ENCODE results near the gene TSNAXIP1. TPM values are rescaled to one million over a fixed set of nuclear protein-coding genes. Genes with fewer than 3 reads are reported as not detected.

Gene TSNAXIP1
- under 1 TPM in 2 of 3 donors, not detected in 1; 0.15 to 0.68 TPM for total RNA-seq
- total RNA-seq (2013): 0.32 TPM

GRCh38 chr16:67806428-67807147 is at the start of gene TSNAXIP1, which contains the start of gene RANBP10:
Gene TSNAXIP1, plus strand, starts transcription at chr16:67806889. Its CDS starts 261 bp downstream, at chr16:67807150.
Gene RANBP10, minus strand, starts transcription at chr16:67806560. Its CDS starts 24 bp downstream, at chr16:67806536.
- Histone ChIP-seq H3K4me1 (ENCODE audit: control insufficient read depth, insufficient read depth, low read length) (peaks cover 27% of the 10 kb centered on the region), H3K36me3 (ENCODE audit: control insufficient read depth, insufficient read depth, low read length) (peaks cover 2% of the 10 kb centered on the region), H3K4me3 (ENCODE audit: low read length) (peak within 1 kb of the TSS; percentile 78), H3K27ac (ENCODE audit: low read length) (peak within 1 kb of the TSS; percentile 62), H3K9me3 (ENCODE audit: control insufficient read depth, insufficient read depth, low read length) (no peaks in the 10 kb centered on the region), H3K27me3 (ENCODE audit: control insufficient read depth, insufficient read depth, low read length) (no peaks in the 10 kb centered on the region)
- under 1% methylated on average over 49 of the region's 54 CpGs for WGBS (ENCODE audit: insufficient coverage)
- no peaks in the 10 kb centered on the region for H3K9me3 Mint-ChIP-seq
- H3K4me3 Mint-ChIP-seq: peak within 1 kb of the TSS; percentile 92
- peaks cover 18 to 31% of the 10 kb centered on the region in 2 donors for H3K4me1 Mint-ChIP-seq
- ATAC-seq: peak; percentile 90 to 98 (median 91)
- DNase-seq: peak; percentile 91 to 99
- H3K27me3 Mint-ChIP-seq (ENCODE audit: low read depth in 2 of 2): no peaks in the 10 kb centered on the region
- intact Hi-C loops (cut with micrococcal nuclease): loop anchor here (1.0 to 10.0 kb wide), 7 partner anchors 36 to 282 kb away; partner anchors contain the start of genes C16orf86, ENKD1, GFOD2 and NUTF2
- no peak for TF ChIP-seq CTCF (IDR thresholded peaks at IDR 0.05)
- no peaks in the 10 kb centered on the region for H3K36me3 Mint-ChIP-seq
- H3K27ac Mint-ChIP-seq: peak within 1 kb of the TSS; percentile 87 to 92

- WGBS (ENCODE audit: insufficient coverage): 96% methylated on average over 3 of the region's 3 CpGs
- Mint-ChIP-seq H3K27ac (no peak overlapping the region), H3K27me3 (ENCODE audit: low read depth in 2 of 2) (no peaks in the 10 kb centered on the region), H3K9me3 (no peaks in the 10 kb centered on the region), H3K4me1 (peaks cover 17 to 22% of the 10 kb centered on the region in 2 donors), H3K4me3 (no peak overlapping the region), H3K36me3 (no peaks in the 10 kb centered on the region)
- H3K4me3 ChIP-seq (ENCODE audit: low read length): no peak overlapping the region
- H3K9me3 ChIP-seq (ENCODE audit: control insufficient read depth, insufficient read depth, low read length): no peaks in the 10 kb centered on the region
- no peak for ATAC-seq
- peaks cover 11% of the 10 kb centered on the region for H3K36me3 ChIP-seq (ENCODE audit: control insufficient read depth, insufficient read depth, low read length)
- TF ChIP-seq CTCF (IDR thresholded peaks at IDR 0.05): no peak
- DNase-seq: no peak
- no peak overlapping the region for H3K27ac ChIP-seq (ENCODE audit: low read length)
- intact Hi-C loops (cut with micrococcal nuclease): no loop called here
- H3K4me1 ChIP-seq (ENCODE audit: control insufficient read depth, insufficient read depth, low read length): peaks cover 11% of the 10 kb centered on the region
- H3K27me3 ChIP-seq (ENCODE audit: control insufficient read depth, insufficient read depth, low read length): no peaks in the 10 kb centered on the region
Measured at GRCh38 chr16:67758006-67758405, 48.7 kb upstream of the TSNAXIP1 start.

GRCh38 chr16:67758966-67759365 is 47.7 kb upstream of the TSNAXIP1 start:
- Histone ChIP-seq H3K27ac (ENCODE audit: low read length) (no peak overlapping the region), H3K27me3 (ENCODE audit: control insufficient read depth, insufficient read depth, low read length) (no peaks in the 10 kb centered on the region), H3K4me1 (ENCODE audit: control insufficient read depth, insufficient read depth, low read length) (peaks cover 11% of the 10 kb centered on the region), H3K4me3 (ENCODE audit: low read length) (no peak overlapping the region), H3K9me3 (ENCODE audit: control insufficient read depth, insufficient read depth, low read length) (no peaks in the 10 kb centered on the region), H3K36me3 (ENCODE audit: control insufficient read depth, insufficient read depth, low read length) (peaks cover 11% of the 10 kb centered on the region)
- Mint-ChIP-seq H3K27ac (no peak overlapping the region), H3K9me3 (no peaks in the 10 kb centered on the region), H3K4me3 (no peak overlapping the region), H3K36me3 (no peaks in the 10 kb centered on the region), H3K27me3 (ENCODE audit: low read depth in 2 of 2) (no peaks in the 10 kb centered on the region), H3K4me1 (peaks cover 17 to 23% of the 10 kb centered on the region in 2 donors)
- no peak for ATAC-seq
- 96% methylated on average over 7 of the region's 7 CpGs for WGBS (ENCODE audit: insufficient coverage)
- intact Hi-C loops (cut with micrococcal nuclease): no loop called here
- DNase-seq: no peak
- TF ChIP-seq CTCF (IDR thresholded peaks at IDR 0.05): no peak
